B cell (primary cell): ENCODE measurements around the gene FRMD4A. TPM values are rescaled to one million over a fixed set of nuclear protein-coding genes. Genes with fewer than 3 reads are reported as not detected.

Experiments used
- ATAC-seq: fragments of 200-7000 bp; cut with Tn5 transposase; one replicate; pipeline ENCODE4 v1.10.0; 2021; ENCODE audit warnings: low read depth, mild to moderate bottlenecking, moderate number of reproducible peaks, moderate library complexity
- CTCF ChIA-PET: fragments of 350-600 bp; sonication (Branson Sonifier 250); formaldehyde crosslinking; loops from one replicate; lab custom pipeline; 2021; ENCODE audit warnings: antibody characterized with exemption, inconsistent platforms; lab: Charles Lee
- POLR2A ChIA-PET: fragments of 350-600 bp; sonication (Branson Sonifier 250); formaldehyde crosslinking; loops from one replicate; lab custom pipeline; 2021; ENCODE audit warnings: antibody characterized with exemption; lab: Charles Lee
- DNase-seq: peaks from one replicate; pipeline ENCODE4 v3.0.0; 2013
- H2AFZ ChIP-seq: 2 replicates; pipeline ENCODE4 v1.6.1; 2012; ENCODE audit warnings: mild to moderate bottlenecking, low read depth, low read length; ENCODE audit not compliant: insufficient read depth, poor library complexity, severe bottlenecking
- H3K27ac ChIP-seq, 2 donors: 1 replicate in 1 of 2; 2 replicates in 1 of 2; pipeline ENCODE4 v1.5.1; 2012 to 2013; ENCODE audit warnings: low read length in 2 of 2, mild to moderate bottlenecking in 2 of 2, moderate library complexity in 1 of 2
- H3K27me3 ChIP-seq, 4 experiments: fragments of 200-600 bp in 1 of 4; sonication (generic) in 1 of 4; replicated peaks in 1 of 4; 1 replicate in 2 of 4; 2 replicates in 2 of 4; pipeline versions ENCODE4 v1.6.1 to v1.7.0; 2013 to 2016; ENCODE audit warnings: low read length in 3 of 4, mild to moderate bottlenecking in 2 of 4, mixed read lengths in 1 of 4, moderate library complexity in 1 of 4; ENCODE audit not compliant: insufficient read depth in 4 of 4, control insufficient read depth in 3 of 4; ENCODE audit errors: control extremely low read depth in 1 of 4
- H3K36me3 ChIP-seq, 2 experiments: replicated peaks in 1 of 2; 1 replicate in 1 of 2; 2 replicates in 1 of 2; pipeline versions ENCODE4 v1.6.1 to v1.7.1; 2013; ENCODE audit warnings: low read length in 1 of 2; ENCODE audit not compliant: insufficient read depth in 2 of 2, control insufficient read depth in 1 of 2; ENCODE audit errors: control extremely low read depth in 1 of 2, extremely low read depth in 1 of 2
- H3K4me1 ChIP-seq, 2 donors: fragments of 200-600 bp in 1 of 2; sonication (generic) in 1 of 2; 1 replicate in 1 of 2; 2 replicates in 1 of 2; pipeline versions ENCODE4 v1.5.1 to v1.6.1; 2013 to 2017; ENCODE audit warnings: low read length in 2 of 2; ENCODE audit not compliant: control insufficient read depth in 2 of 2, insufficient read depth in 2 of 2
- H3K4me2 ChIP-seq: replicated peaks from 2 replicates; pipeline ENCODE3; 2012; ENCODE audit warnings: mild to moderate bottlenecking, low read depth, low read length; ENCODE audit not compliant: poor library complexity, severe bottlenecking
- H3K4me3 ChIP-seq, 5 experiments: fragments of 200-600 bp in 1 of 5; sonication (generic) in 1 of 5; 1 replicate in 3 of 5; 2 replicates in 2 of 5; pipeline versions ENCODE4 v1.5.1 to v1.7.0; 2011 to 2016; ENCODE audit warnings: low read length in 4 of 5, mild to moderate bottlenecking in 4 of 5, low read depth in 2 of 5, control low read depth in 1 of 5, moderate library complexity in 1 of 5; ENCODE audit not compliant: insufficient read depth in 1 of 5; ENCODE audit errors: control extremely low read depth in 1 of 5, extremely low read depth in 1 of 5
- H3K79me2 ChIP-seq: fragments of 200-600 bp; sonication (generic); one replicate; pipeline ENCODE4 v1.6.0; 2016; ENCODE audit warnings: low read length; ENCODE audit not compliant: control insufficient read depth, insufficient read depth
- H3K9ac ChIP-seq: fragments of 200-600 bp; sonication (generic); 2 replicates; pipeline ENCODE4 v1.6.1; 2017; ENCODE audit warnings: mild to moderate bottlenecking, low read length, moderate library complexity
- H3K9me3 ChIP-seq, 3 donors: one replicate each; pipeline versions ENCODE4 v1.6.1 to v1.7.1; 2013; ENCODE audit warnings: low read length in 2 of 3; ENCODE audit not compliant: control insufficient read depth in 2 of 3, insufficient read depth in 1 of 3; ENCODE audit errors: control extremely low read depth in 1 of 3
- H4K20me1 ChIP-seq: 2 replicates; pipeline ENCODE4 v1.6.0; 2012; ENCODE audit warnings: mild to moderate bottlenecking, low read length; ENCODE audit not compliant: insufficient read depth, control insufficient read depth, poor library complexity, severe bottlenecking
- H3K27ac Mint-ChIP-seq: one replicate; pipeline ENCODE4 v1.8.0; 2021; ENCODE audit warnings: mixed read lengths
- H3K27me3 Mint-ChIP-seq: one replicate; pipeline ENCODE4 v1.8.0; 2021; ENCODE audit warnings: mixed read lengths
- H3K4me1 Mint-ChIP-seq: one replicate; pipeline ENCODE4 v1.8.0; 2021; ENCODE audit warnings: mixed read lengths
- H3K4me3 Mint-ChIP-seq: one replicate; pipeline ENCODE4 v1.8.0; 2021; ENCODE audit warnings: mixed read lengths
- H3K9me3 Mint-ChIP-seq: one replicate; pipeline ENCODE4 v1.8.0; 2022; ENCODE audit warnings: mixed read lengths; ENCODE audit not compliant: insufficient read depth
- CTCF ChIP-seq: fragments of 200-600 bp; IDR thresholded peaks from one replicate; pipeline ENCODE4 v1.8.0; 2022; ENCODE audit warnings: antibody characterized with exemption, mild to moderate bottlenecking
- EZH2 ChIP-seq: IDR thresholded peaks from 2 replicates; pipeline ENCODE4 v1.6.1; 2012; ENCODE audit warnings: borderline replicate concordance, low read depth, mild to moderate bottlenecking, moderate library complexity, low read length; ENCODE audit not compliant: insufficient read depth, poor library complexity, severe bottlenecking
- WGBS: methylation state at CpG from one replicate; pipeline ENCODE4 v1.1.5; 2013; ENCODE audit warnings: missing lambda C conversion rate; ENCODE audit not compliant: insufficient coverage; 5-methylcytosine and 5-hydroxymethylcytosine counted together
- intact Hi-C: fragments of 100-400 bp; cut with micrococcal nuclease; formaldehyde crosslinking; loops from one replicate; pipeline ENCODE4 v1.10.0; 2022
- polyA plus RNA-seq: library from polyadenylated mRNA; depleted of rRNA; stranded (reverse); fragments of >200 nt; gene quantifications from 2 replicates; pipeline ENCODE4 v1.2.3, GENCODE V29; 2012
- total RNA-seq, 2 donors: library from RNA; stranded (reverse); fragments of 120-200 nt in 1 of 2; gene quantifications; 1 replicate in 1 of 2; 2 replicates in 1 of 2; pipeline versions ENCODE4 v1.2.3 to v1.2.4, GENCODE V29; 2013 to 2022

The FRMD4A gene
- total and polyA plus RNA-seq, 2 donors (not counting 1 experiment from before 2014, with no cell fraction given) = 0.76 to 3.4 TPM

- CTCF ChIA-PET = no interaction called here
- H4K20me1 ChIP-seq = no peaks in the 10 kb centered on the region
- H2AFZ ChIP-seq = no peak overlapping the region
- H3K27me3 Mint-ChIP-seq = peaks cover 47% of the 10 kb centered on the region
- H3K27ac Mint-ChIP-seq = no peak overlapping the region
- no peak overlapping the region for H3K27ac ChIP-seq
- H3K9me3 Mint-ChIP-seq = no peaks in the 10 kb centered on the region
- POLR2A ChIA-PET = no interaction called here
- TF ChIP-seq EZH2 (no peak), CTCF (no peak)
- no peak overlapping the region for H3K4me3 Mint-ChIP-seq
- no peaks in the 10 kb centered on the region for H3K36me3 ChIP-seq
- H3K4me1 Mint-ChIP-seq = no peaks in the 10 kb centered on the region
- H3K4me2 ChIP-seq = no peak overlapping the region
- H3K27me3 ChIP-seq = peaks cover 0 to 28% (median 7%) of the 10 kb centered on the region in 4 experiments
- H3K4me3 ChIP-seq = no peak overlapping the region
- ATAC-seq (no peak), DNase-seq (no peak)
- intact Hi-C loops = no loop called here
- no peak overlapping the region for H3K9ac ChIP-seq
- H3K9me3 ChIP-seq = no peaks in the 10 kb centered on the region
- no peaks in the 10 kb centered on the region for H3K79me2 ChIP-seq
- no peaks in the 10 kb centered on the region for H3K4me1 ChIP-seq
Observed at GRCh38 chr10:14369906-14370305, 39.2 kb upstream of the FRMD4A start.

GRCh38 chr10:14366760-14367159, 36.0 kb upstream of the FRMD4A start:
- 100% methylated on average over 1 of the region's 1 CpG for WGBS
- Mint-ChIP-seq H3K9me3 (no peaks in the 10 kb centered on the region), H3K27me3 (peaks cover 38% of the 10 kb centered on the region), H3K4me3 (no peak overlapping the region), H3K27ac (no peak overlapping the region), H3K4me1 (no peaks in the 10 kb centered on the region)
- no peak overlapping the region for H3K27ac ChIP-seq
- DNase-seq (no peak), ATAC-seq (no peak)
- no peak overlapping the region for H3K9ac ChIP-seq
- H3K4me2 ChIP-seq = no peak overlapping the region
- no peaks in the 10 kb centered on the region for H3K9me3 ChIP-seq
- TF ChIP-seq EZH2 (no peak), CTCF (no peak)
- intact Hi-C loops = no loop called here
- H2AFZ ChIP-seq = no peak overlapping the region
- no peaks in the 10 kb centered on the region for H3K4me1 ChIP-seq
- no peaks in the 10 kb centered on the region for H3K79me2 ChIP-seq
- ChIA-PET POLR2A (no interaction called here), CTCF (no interaction called here)
- H3K36me3 ChIP-seq = no peaks in the 10 kb centered on the region
- peaks cover 0 to 19% (median 7%) of the 10 kb centered on the region in 4 experiments for H3K27me3 ChIP-seq
- no peak overlapping the region for H3K4me3 ChIP-seq
- H4K20me1 ChIP-seq = no peaks in the 10 kb centered on the region
